ENCODE measurements around the gene GGNBP2.

DNA sequence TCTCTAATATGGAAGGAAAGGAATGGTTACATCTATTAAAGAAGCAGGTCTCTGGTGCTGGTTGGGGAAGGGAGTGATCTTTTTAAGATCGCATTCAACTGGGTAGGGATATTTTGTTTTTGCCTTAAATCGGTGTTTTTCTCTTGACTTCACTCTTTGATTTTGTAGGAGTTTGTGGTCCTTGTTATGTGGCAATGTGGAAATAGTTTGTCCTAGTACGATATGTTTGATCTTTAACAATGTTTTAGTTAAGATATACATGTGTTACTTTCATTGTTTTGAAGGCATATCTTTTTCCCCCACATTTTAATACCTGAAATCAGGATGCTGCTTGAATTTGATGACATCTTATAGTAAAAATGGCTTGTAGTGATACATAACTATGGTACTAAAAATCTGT, 8.7 kb downstream of the GGNBP2 start:
- TF ChIP-seq, protein P1, sequence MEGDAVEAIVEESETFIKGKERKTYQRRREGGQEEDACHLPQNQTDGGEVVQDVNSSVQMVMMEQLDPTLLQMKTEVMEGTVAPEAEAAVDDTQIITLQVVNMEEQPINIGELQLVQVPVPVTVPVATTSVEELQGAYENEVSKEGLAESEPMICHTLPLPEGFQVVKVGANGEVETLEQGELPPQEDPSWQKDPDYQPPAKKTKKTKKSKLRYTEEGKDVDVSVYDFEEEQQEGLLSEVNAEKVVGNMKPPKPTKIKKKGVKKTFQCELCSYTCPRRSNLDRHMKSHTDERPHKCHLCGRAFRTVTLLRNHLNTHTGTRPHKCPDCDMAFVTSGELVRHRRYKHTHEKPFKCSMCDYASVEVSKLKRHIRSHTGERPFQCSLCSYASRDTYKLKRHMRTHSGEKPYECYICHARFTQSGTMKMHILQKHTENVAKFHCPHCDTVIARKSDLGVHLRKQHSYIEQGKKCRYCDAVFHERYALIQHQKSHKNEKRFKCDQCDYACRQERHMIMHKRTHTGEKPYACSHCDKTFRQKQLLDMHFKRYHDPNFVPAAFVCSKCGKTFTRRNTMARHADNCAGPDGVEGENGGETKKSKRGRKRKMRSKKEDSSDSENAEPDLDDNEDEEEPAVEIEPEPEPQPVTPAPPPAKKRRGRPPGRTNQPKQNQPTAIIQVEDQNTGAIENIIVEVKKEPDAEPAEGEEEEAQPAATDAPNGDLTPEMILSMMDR (IDR thresholded peaks at IDR 0.05): no peak
- no peak for TF ChIP-seq POLR2A (IDR thresholded peaks at IDR 0.05)
- TF ChIP-seq POLR2AphosphoS5 (IDR thresholded peaks at IDR 0.05): no peak

Measured in stomach (tissue), 4 donors.